Activated CD4-positive, alpha-beta T cell treated with anti-CD3 and anti-CD28 coated beads for 4 hours (primary cell): ENCODE measurements around the gene MAGEA2B.
"Not testable (repeated sequence)": the region's sequence is repeated elsewhere in the genome, so short reads cannot be mapped to it uniquely, and the experiment has no call there.

Experiments used
- DNase-seq, 2 donors: peaks; one replicate each; pipeline ENCODE4 v3.0.0-alpha.2; 2020

The MAGEA2B gene, protein sequence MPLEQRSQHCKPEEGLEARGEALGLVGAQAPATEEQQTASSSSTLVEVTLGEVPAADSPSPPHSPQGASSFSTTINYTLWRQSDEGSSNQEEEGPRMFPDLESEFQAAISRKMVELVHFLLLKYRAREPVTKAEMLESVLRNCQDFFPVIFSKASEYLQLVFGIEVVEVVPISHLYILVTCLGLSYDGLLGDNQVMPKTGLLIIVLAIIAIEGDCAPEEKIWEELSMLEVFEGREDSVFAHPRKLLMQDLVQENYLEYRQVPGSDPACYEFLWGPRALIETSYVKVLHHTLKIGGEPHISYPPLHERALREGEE

DNA sequence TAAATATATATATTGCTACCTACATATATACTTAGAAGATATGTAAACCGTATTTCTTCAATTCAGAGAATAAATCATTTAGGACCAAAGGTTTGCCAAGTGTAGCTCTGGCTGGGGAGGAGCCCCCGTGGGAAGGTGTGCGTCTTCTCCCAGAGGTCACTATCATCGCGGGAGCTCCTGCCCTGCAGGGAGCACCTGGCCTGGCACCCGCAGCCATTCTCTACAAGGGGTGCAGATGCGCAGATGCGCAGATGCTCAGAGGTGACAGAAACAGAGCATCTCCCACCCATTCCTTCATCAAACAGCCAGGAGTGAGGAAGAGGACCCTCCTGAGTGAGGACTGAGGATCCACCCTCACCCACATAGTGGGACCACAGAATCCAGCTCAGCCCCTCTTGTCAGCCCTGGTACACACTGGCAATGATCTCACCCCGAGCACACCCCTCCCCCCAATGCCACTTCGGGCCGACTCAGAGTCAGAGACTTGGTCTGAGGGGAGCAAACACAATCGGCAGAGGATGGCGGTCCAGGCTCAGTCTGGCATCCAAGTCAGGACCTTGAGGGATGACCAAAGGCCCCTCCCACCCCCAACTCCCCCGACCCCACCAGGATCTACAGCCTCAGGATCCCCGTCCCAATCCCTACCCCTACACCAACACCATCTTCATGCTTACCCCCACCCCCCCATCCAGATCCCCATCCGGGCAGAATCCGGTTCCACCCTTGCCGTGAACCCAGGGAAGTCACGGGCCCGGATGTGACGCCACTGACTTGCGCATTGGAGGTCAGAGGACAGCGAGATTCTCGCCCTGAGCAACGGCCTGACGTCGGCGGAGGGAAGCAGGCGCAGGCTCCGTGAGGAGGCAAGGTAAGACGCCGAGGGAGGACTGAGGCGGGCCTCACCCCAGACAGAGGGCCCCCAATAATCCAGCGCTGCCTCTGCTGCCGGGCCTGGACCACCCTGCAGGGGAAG, at the start of gene MAGEA2B:
Gene MAGEA2B, plus strand, starts transcription at position 814 of the 973 bp plus-strand sequence. CDS start 2,479 bp downstream, outside the sequence.
- not testable (repeated sequence) for DNase-seq

DNA sequence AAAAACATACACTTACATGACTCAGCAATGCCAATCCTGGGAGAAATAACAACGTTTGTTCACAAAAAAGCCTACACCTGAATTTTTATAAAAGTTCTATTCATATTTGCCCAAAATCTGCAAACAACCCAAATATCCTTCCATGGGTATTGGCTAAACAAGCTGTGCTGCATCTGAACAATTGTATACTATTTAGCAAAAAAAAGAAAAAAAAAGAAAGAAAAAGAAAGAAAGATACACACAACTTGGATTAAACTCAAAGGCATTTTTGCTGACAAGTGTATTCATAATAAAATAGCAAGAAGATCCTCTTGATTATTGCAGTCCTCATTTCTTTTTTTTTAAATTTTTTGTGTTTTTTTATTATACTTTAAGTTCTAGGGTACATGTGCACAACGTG, 40.3 kb upstream of the MAGEA2B start:
- no peak for DNase-seq

DNA sequence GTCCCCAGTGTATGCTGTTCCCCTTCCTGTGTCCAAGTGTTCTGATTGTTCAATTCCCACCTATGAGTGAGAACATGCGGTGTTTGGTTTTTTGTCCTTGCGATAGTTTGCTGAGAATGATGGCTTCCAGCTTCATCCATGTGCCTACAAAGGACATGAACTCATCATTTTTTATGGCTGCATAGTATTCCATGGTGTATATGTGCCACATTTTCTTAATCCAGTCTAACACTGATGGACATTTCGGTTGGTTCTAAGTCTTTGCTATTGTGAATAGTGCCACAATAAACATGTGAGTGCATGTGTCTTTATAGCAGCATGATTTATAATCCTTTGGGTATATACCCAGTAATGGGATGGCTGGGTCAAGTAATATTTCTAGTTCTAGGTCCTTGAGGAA, 39.8 kb upstream of the MAGEA2B start:
- not testable (repeated sequence) for DNase-seq

DNA sequence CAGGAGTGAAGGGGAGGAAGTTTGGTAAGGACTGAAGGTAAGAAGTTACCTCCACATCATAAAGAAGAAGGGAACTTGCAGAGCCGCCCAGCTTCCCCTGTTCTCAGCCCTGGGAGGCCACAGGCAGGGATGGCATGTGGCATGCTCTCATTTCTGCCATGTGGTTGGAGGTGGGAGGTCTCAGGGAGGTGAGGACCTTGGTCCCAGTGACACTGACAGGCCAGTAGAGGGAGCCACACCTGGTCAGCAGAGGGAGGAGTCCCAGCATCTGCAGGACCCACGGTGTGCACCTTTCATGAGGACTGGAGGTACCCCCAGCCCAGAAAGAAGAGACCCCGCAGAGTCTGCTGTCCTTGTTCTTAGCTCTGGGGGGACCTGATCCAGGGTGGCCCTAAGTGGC, 33.4 kb upstream of the MAGEA2B start:
- DNase-seq: not testable (repeated sequence)

DNA sequence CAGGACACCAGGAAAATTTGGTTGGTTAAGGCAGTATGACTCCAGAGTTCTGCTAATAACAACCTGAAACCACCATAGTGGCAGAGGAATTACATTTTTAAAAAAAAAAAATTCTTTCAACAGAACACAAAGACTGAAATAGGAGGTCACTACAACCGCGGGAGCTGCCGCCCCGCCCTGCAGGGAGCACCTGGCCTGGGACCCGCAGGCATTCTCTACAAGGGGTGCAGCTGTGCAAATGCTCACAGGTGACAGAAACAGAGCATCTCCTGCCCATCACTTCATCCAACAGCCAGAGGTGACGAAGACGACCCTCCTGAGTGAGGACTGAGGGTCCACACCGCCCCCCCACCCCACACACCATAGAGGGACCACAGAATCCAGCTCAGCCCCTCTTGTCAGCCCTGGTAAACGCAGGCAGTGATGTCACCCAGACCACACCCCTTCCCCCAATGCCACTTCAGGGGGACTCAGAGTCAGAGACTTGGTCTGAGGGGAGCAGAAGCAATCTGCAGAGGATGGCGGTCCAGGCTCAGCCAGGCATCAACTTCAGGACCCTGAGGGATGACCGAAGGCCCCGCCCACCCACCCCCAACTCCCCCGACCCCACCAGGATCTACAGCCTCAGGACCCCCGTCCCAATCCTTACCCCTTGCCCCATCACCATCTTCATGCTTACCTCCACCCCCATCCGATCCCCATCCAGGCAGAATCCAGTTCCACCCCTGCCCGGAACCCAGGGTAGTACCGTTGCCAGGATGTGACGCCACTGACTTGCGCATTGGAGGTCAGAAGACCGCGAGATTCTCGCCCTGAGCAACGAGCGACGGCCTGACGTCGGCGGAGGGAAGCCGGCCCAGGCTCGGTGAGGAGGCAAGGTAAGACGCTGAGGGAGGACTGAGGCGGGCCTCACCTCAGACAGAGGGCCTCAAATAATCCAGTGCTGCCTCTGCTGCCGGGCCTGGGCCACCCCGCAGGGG, 16.2 kb upstream of the MAGEA2B start, which contains the start of gene MAGEA3:
Gene MAGEA3, plus strand, starts transcription at position 843 of the 980 bp plus-strand sequence. CDS start 2,039 bp downstream, outside the sequence.
- not testable (repeated sequence) for DNase-seq

DNA sequence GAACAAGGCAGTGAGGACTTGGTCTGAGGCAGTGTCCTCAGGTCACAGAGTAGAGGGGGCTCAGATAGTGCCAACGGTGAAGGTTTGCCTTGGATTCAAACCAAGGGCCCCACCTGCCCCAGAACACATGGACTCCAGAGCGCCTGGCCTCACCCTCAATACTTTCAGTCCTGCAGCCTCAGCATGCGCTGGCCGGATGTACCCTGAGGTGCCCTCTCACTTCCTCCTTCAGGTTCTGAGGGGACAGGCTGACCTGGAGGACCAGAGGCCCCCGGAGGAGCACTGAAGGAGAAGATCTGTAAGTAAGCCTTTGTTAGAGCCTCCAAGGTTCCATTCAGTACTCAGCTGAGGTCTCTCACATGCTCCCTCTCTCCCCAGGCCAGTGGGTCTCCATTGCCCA, 14.0 kb upstream of the MAGEA2B start:
- DNase-seq: not testable (repeated sequence)

DNA sequence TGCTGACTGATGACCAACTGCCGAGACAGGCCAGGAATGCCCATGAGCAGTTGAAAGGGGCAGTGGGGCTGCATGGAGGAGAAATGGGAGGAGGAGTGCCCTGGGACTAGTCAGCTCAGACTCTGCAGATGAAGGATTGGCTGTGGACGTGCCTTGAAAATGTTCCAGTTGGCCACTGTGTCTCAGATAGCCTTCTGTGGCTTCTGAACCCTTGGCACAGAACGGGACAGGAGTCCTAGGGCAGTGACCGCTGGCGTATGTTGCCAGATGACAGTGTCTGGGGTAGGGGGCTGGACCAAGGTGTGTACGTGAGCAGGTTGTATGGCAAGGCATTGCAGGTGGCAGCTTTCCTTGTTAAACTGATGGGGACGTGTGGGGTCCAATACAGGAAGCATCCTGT, 7.9 kb upstream of the MAGEA2B start:
- not testable (repeated sequence) for DNase-seq

DNA sequence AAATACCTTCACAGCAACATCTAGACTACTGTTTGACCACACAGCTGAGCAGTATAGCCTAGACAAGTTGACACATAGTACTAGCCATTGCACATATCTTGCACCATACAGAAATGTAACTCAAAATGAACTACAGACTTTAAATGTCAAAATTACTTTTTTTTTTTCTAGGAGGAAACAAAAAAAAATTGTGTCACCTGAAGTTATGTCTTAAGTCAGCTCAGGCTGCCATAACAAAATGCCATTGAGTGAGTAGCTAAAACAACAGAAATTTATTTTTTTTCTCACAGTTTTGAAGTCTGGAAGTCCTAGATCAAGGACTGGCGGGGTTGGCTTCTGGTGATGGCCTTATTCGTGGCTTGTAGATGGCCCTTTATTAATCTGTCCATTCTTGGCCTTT, 5.3 kb upstream of the MAGEA2B start, which contains the start of gene CSAG2:
Gene CSAG2, minus strand, starts transcription at position 101 of the 400 bp plus-strand sequence. CDS start 161 bp downstream, outside the sequence.
- not testable (repeated sequence) for DNase-seq

DNA sequence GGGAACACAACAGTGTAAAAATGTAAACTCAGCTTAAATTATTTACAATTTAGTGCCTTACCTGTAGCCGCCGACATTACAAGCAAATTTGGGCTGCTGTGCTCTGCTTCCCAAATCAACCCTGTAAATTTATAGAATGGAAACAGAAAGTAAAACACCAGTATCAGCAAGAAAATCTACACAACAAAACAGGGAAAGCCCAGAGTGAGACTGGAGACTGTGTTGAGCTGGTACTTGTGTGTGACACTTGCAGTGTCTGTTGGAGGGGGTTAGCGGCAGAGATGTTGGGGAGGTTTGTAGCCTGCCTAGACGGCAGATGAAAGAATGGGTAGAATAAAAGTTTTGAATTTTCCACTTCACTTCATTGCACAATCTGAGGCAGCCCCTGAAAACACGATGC, 1.2 kb upstream of the MAGEA2B start:
- not testable (repeated sequence) for DNase-seq

DNA sequence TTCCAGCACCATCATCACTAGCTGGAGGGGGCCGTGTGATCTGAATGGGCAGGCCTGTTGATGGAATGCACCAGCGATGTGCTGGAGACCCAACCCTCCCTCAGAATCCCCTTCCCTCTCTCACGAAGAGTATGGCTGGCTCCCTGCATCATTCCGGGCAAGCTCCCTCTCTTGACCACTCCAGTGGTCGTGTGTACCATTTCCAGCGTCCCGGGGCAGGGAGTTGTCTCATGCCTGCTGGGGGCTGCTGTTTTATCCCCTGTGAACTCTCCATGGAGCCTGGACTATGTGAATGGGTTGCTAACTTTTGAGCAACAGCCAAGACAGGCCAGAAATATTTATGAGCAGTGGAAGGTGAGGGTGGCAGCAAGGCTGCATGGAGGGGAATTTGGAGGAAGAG, 11.0 kb downstream of the MAGEA2B start:
- DNase-seq: no peak

DNA sequence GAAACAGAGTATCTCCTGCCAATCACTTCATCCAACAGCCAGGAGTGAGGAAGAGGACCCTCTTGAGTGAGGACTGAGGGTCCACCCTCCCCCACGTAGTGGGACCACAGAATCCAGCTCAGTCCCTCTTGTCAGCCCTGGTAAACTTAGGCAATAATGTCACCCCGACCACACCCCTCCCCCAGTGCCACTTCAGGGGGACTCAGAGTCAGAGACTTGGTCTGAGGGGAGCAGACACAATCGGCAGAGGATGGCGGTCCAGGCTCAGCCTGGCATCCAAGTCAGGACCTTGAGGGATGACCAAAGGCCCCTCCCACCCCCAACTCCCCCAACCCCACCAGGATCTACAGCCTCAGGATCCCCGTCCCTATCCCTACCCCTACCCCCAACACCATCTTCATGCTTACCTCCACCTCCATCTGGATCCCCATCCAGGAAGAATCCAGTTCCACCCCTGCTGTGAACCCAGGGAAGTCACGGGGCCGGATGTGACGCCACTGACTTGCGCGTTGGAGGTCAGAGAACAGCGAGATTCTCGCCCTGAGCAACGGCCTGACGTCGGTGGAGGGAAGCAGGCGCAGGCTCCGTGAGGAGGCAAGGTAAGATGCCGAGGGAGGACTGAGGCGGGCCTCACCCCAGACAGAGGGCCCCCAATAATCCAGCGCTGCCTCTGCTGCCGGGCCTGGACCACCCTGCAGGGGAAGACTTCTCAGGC, 19.0 kb downstream of the MAGEA2B start, which contains the start of the genes CSAG1 and MAGEA12:
Gene CSAG1, minus strand, starts transcription at position 461 of the 715 bp plus-strand sequence. CDS start 1,261 bp downstream, outside the sequence.
Gene MAGEA12, plus strand, starts transcription at position 497 of the 715 bp plus-strand sequence. CDS start 2,405 bp downstream, outside the sequence.
- no peak for DNase-seq

DNA sequence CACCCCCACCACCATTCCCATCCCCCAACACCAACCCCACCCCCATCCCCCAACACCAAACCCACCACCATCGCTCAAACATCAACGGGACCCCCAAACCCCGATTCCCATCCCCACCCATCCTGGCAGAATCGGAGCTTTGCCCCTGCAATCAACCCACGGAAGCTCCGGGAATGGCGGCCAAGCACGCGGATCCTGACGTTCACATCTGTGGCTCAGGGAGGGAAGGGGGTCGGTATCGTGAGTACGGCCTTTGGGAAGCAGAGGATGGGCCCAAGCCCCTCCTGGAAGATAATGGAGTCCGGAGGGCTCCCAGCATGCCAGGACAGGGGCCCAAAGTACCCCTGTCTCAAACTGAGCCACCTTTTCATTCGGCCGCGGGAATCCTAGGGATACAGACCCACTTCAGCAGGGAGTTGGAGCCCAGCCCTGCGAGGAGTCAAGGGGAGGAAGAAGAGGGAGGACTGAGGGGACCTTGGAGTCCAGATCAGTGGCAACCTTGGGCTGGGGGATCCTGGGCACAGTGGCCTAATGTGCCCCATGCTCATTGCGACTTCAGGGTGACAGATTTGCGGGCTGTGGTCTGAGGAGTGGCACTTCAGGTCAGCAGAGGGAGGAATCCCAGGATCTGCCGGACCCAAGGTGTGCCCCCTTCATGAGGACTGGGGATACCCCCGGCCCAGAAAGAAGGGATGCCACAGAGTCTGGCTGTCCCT, 19.9 kb downstream of the MAGEA2B start:
- not testable (repeated sequence) for DNase-seq

DNA sequence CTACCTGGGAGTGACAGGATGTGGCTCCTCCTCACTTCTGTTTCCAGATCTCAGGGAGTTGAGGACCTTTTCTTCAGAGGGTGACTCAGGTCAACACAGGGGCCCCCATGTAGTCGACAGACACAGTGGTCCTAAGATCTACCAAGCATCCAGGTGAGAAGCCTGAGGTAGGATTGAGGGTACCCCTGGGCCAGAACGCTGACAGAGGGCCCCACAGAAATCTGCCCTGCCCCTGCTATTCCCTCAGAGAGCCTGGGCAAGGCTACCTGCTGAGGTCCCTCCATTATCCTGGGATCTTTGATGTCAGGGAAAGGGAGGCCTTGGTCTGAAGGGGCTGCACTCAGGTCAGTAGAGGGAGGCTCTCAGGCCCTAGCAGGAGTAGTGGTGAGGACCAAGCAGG, 20.7 kb downstream of the MAGEA2B start:
- DNase-seq: no peak

DNA sequence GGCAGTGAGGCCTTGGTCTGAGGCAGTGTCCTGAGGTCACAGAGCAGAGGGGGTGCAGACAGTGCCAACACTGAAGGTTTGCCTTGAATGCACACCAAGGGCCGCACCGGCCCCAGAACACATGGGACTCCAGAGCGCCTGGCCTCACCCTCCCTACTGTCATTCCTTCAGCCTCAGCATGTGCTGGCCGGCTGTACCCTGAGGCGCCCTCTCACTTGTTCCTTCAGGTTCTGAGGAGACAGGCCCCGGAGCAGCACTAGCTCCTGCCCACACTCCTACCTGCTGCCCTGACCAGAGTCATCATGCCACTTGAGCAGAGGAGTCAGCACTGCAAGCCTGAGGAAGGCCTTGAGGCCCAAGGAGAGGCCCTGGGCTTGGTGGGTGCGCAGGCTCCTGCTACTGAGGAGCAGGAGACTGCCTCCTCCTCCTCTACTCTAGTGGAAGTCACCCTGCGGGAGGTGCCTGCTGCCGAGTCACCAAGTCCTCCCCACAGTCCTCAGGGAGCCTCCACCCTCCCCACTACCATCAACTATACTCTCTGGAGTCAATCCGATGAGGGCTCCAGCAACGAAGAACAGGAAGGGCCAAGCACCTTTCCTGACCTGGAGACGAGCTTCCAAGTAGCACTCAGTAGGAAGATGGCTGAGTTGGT, 21.6 kb downstream of the MAGEA2B start:
- no peak for DNase-seq

DNA sequence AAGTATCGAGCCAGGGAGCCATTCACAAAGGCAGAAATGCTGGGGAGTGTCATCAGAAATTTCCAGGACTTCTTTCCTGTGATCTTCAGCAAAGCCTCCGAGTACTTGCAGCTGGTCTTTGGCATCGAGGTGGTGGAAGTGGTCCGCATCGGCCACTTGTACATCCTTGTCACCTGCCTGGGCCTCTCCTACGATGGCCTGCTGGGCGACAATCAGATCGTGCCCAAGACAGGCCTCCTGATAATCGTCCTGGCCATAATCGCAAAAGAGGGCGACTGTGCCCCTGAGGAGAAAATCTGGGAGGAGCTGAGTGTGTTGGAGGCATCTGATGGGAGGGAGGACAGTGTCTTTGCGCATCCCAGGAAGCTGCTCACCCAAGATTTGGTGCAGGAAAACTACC, 22.1 kb downstream of the MAGEA2B start:
- not testable (repeated sequence) for DNase-seq

DNA sequence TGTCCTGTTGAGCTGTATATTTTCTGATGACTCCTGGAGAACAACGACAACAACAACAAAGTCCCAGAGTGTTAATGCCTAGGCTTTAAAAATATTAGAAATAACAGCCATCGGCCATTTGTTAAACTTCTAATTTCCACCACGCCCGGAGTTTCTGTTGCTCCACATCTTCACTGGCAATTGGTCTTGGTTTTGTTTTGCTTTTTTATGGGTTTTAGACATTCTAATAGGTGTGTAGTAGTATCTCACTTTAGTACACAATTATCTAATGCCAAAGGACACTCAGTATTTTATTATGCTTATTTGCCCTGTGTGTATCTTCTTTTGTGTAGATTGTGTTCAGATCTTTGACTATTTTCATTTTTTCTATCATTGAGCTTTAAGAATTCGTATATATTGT, 24.1 kb downstream of the MAGEA2B start:
- DNase-seq: no peak

DNA sequence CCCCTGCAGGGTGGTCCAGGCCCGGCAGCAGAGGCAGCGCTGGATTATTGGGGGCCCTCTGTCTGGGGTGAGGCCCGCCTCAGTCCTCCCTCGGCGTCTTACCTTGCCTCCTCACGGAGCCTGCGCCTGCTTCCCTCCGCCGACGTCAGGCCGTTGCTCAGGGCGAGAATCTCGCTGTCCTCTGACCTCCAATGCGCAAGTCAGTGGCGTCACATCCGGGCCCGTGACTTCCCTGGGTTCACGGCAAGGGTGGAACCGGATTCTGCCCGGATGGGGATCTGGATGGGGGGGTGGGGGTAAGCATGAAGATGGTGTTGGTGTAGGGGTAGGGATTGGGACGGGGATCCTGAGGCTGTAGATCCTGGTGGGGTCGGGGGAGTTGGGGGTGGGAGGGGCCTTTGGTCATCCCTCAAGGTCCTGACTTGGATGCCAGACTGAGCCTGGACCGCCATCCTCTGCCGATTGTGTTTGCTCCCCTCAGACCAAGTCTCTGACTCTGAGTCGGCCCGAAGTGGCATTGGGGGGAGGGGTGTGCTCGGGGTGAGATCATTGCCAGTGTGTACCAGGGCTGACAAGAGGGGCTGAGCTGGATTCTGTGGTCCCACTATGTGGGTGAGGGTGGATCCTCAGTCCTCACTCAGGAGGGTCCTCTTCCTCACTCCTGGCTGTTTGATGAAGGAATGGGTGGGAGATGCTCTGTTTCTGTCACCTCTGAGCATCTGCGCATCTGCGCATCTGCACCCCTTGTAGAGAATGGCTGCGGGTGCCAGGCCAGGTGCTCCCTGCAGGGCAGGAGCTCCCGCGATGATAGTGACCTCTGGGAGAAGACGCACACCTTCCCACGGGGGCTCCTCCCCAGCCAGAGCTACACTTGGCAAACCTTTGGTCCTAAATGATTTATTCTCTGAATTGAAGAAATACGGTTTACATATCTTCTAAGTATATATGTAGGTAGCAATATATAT, 39.5 kb downstream of the MAGEA2B start, which contains the start of gene MAGEA2:
Gene MAGEA2, minus strand, starts transcription at position 157 of the 965 bp plus-strand sequence. CDS start 2,479 bp downstream, outside the sequence.
- not testable (repeated sequence) for DNase-seq

DNA sequence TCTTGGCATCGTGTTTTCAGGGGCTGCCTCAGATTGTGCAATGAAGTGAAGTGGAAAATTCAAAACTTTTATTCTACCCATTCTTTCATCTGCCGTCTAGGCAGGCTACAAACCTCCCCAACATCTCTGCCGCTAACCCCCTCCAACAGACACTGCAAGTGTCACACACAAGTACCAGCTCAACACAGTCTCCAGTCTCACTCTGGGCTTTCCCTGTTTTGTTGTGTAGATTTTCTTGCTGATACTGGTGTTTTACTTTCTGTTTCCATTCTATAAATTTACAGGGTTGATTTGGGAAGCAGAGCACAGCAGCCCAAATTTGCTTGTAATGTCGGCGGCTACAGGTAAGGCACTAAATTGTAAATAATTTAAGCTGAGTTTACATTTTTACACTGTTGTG, 40.4 kb downstream of the MAGEA2B start:
- not testable (repeated sequence) for DNase-seq
